Natural killer cell treated with Interleukin-12 subunit alpha and Interleukin-12 subunit beta and Interleukin-15 and Interleukin-18, amount 100 ng/mL, for 72 hours (primary cell): Measurements from ENCODE around the gene BMPR1A. TPM values are rescaled to one million over a fixed set of nuclear protein-coding genes. Genes with fewer than 3 reads are reported as not detected.

Source experiments
- ATAC-seq, 2 donors: fragments of 150-1000 bp; cut with Tn5 transposase in 1 of 2; sonication (Bioruptor Pico), chemical (Tn5 transposase) in 1 of 2; 2 replicates each; pipeline ENCODE4 v1.10.0; 2021
- DNase-seq: peaks from one replicate; pipeline ENCODE4 v3.0.0; 2022; ENCODE audit warnings: low spot score
- H3K27ac Mint-ChIP-seq, 2 donors: 1 replicate in 1 of 2; 2 replicates in 1 of 2; pipeline ENCODE4 v1.8.0; 2022; ENCODE audit warnings: mixed read lengths in 2 of 2, mild to moderate bottlenecking in 1 of 2, moderate library complexity in 1 of 2
- H3K27me3 Mint-ChIP-seq, 2 donors: 1 replicate in 1 of 2; 2 replicates in 1 of 2; pipeline ENCODE4 v1.8.0; 2022; ENCODE audit warnings: mixed read lengths in 2 of 2
- H3K36me3 Mint-ChIP-seq: one replicate; pipeline ENCODE4 v1.8.0; 2022; ENCODE audit warnings: mixed read lengths
- H3K4me1 Mint-ChIP-seq, 2 donors: 1 replicate in 1 of 2; 2 replicates in 1 of 2; pipeline ENCODE4 v1.8.0; 2022; ENCODE audit warnings: low read depth in 2 of 2, mixed read lengths in 2 of 2, mild to moderate bottlenecking in 1 of 2
- H3K4me3 Mint-ChIP-seq: one replicate; pipeline ENCODE4 v1.8.0; 2022; ENCODE audit warnings: mixed read lengths
- H3K9me3 Mint-ChIP-seq: 2 replicates; pipeline ENCODE4 v1.8.0; 2022; ENCODE audit warnings: mixed read lengths
- total RNA-seq, 2 donors: library from RNA; stranded (reverse); gene quantifications; one replicate each; pipeline ENCODE4 v1.2.3, GENCODE V29; 2022

Gene BMPR1A
- total RNA-seq, 2 donors from 2014 or later, result 8.2 to 11.5 TPM

DNA sequence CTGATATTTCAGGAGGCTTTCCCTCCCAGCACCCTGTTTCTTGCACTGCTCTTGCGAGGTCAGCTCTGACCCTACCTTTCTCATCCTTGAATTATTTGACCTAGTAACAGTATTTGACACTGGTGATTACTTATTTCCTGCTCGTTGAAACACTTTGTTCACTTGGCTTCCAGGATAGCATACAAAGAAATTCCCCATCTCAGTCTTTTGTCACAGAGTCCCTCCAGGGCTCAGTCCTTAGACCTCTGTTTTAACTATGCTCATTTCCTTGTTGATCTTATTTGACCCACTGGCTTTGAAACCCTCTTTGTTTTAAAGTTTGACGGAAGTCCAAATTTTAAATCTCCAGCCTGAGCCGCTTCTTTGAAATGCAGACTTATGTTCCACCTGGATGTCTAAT, 29.9 kb downstream of the BMPR1A start:
- Mint-ChIP-seq H3K36me3 (peaks cover 7% of the 10 kb centered on the region), H3K9me3 (peaks cover 4% of the 10 kb centered on the region), H3K4me1 (peaks cover 10 to 29% of the 10 kb centered on the region in 2 donors), H3K4me3 (no peak overlapping the region), H3K27me3 (peaks cover 0 to 6% of the 10 kb centered on the region in 2 donors), H3K27ac (no peak overlapping the region)
- DNase-seq (no peak), ATAC-seq (no peak)

DNA sequence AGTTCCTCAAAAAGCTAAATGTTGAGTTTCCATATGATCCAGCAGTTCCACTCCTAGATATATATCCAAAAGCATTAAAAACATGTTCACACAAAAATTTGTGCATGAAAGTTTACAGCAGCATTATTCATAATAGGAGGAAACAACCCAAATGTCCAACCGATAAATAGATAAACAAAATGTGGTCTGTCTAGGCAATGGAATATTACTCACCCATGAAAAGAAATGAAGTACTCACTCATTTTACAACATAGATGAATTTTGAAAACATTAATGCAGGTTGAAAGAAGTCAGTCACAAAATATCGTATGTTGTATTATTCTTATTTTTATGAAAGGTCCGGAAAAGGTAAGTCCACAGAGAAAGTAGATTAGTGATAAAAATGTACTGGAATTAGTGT, 34.0 kb downstream of the BMPR1A start:
- Mint-ChIP-seq H3K9me3 (peaks cover 4% of the 10 kb centered on the region), H3K36me3 (peaks cover 7% of the 10 kb centered on the region), H3K27me3 (no peaks in the 10 kb centered on the region), H3K4me1 (peaks cover 0 to 5% of the 10 kb centered on the region in 2 donors), H3K4me3 (no peak overlapping the region), H3K27ac (no peak overlapping the region)
- ATAC-seq, result no peak
- no peak for DNase-seq

GRCh38 chr10:86792461-86793167, 36.2 kb downstream of the BMPR1A start:
- ATAC-seq (no peak), DNase-seq (no peak)
- Mint-ChIP-seq H3K4me1 (peaks cover 0 to 2% of the 10 kb centered on the region in 2 donors), H3K9me3 (peaks cover under 1% of the 10 kb centered on the region), H3K27me3 (no peaks in the 10 kb centered on the region), H3K27ac (no peak overlapping the region), H3K36me3 (peaks cover 2% of the 10 kb centered on the region), H3K4me3 (no peak overlapping the region)

DNA sequence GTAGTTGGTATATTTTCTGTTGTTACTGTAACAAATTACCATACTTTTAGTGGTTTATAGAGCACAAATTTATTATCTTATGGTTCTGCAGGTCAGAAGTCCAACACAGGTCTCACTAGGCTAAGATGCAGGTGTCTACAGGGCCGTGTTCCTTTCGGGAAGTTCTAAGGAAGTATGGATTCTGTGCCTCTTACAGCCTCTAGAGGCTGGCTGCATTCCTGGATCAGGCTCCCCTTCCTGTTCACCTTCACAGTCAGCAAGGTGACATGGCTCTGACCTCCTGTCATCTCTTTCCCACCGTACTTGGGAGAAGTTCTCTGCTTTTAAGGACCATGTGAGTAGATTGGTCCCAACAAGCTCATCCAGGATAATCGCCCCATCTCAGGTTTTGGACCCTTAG, 37.3 kb downstream of the BMPR1A start:
- Mint-ChIP-seq H3K27me3 (no peaks in the 10 kb centered on the region), H3K4me3 (no peak overlapping the region), H3K27ac (no peak overlapping the region), H3K9me3 (no peaks in the 10 kb centered on the region), H3K4me1 (peaks cover 2 to 3% of the 10 kb centered on the region in 2 donors), H3K36me3 (no peaks in the 10 kb centered on the region)
- DNase-seq (no peak), ATAC-seq (no peak)

GRCh38 chr10:86795353-86795752, 38.9 kb downstream of the BMPR1A start:
- DNase-seq, result no peak
- H3K4me1 Mint-ChIP-seq, result peaks cover 4 to 12% of the 10 kb centered on the region in 2 donors
- no peak overlapping the region for H3K4me3 Mint-ChIP-seq
- H3K27ac Mint-ChIP-seq, result no peak overlapping the region
- H3K27me3 Mint-ChIP-seq, result no peaks in the 10 kb centered on the region
- H3K9me3 Mint-ChIP-seq, result no peaks in the 10 kb centered on the region
- no peak for ATAC-seq
- no peaks in the 10 kb centered on the region for H3K36me3 Mint-ChIP-seq

DNA sequence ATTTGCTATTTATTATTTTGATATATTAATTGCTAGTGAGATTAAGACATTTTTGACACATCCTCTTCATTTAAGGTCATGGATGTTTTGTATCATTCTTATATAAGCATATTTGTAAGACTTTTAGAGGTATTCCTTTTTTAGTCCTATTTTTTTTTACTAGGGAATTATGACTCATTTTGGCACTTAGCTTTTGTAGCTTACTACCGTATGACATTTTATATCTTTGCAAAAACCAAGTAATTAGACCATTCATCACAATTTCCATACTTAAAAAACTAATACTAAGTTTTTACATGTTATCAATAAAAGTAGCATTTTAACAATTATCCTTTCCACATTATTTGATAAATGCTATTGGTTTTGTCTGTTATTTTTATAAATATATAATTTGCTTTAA, 41.6 kb downstream of the BMPR1A start:
- DNase-seq, result no peak
- no peak overlapping the region for H3K4me3 Mint-ChIP-seq
- H3K27ac Mint-ChIP-seq, result no peak overlapping the region
- no peaks in the 10 kb centered on the region for H3K9me3 Mint-ChIP-seq
- no peaks in the 10 kb centered on the region for H3K36me3 Mint-ChIP-seq
- no peak for ATAC-seq
- no peaks in the 10 kb centered on the region for H3K27me3 Mint-ChIP-seq
- H3K4me1 Mint-ChIP-seq, result peaks cover 7 to 12% of the 10 kb centered on the region in 2 donors

- no peaks in the 10 kb centered on the region for H3K9me3 Mint-ChIP-seq
- no peak overlapping the region for H3K4me3 Mint-ChIP-seq
- H3K36me3 Mint-ChIP-seq, result no peaks in the 10 kb centered on the region
- DNase-seq (no peak), ATAC-seq (no peak)
- H3K27ac Mint-ChIP-seq, result no peak overlapping the region
- H3K27me3 Mint-ChIP-seq, result no peaks in the 10 kb centered on the region
- H3K4me1 Mint-ChIP-seq, result peaks cover 7 to 12% of the 10 kb centered on the region in 2 donors
Measured at GRCh38 chr10:86798611-86799010, 42.2 kb downstream of the BMPR1A start.

DNA sequence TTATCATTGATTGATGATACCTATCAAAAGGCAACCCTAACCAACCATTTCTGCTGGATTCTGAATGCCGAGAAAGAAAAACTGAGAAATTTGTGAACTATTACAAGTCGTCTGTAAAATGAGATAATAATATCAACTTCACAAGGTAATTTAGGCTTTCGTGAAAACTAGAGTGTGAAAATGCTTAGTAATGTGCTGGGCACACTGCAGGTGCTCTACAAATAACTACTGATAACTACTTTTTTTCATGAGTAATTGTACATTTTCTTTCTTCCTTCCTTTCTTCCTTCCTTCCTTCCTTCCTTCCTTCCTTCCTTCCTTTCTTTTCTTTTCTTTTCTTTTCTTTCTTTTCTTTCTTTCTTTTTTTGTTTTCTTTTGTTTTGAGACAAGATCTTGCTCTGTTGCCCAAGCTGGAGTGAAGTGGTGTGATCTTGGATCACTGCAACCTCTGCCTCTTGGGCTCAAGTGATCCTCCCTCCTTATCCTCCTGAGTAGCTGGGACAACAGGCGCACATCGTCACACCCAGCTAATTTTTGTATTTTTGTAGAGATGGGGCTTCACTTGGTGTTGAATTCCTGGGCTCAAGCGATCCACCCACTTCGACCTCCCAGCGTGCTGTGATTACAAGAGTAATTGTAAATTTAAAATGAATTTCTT, 42.9 kb downstream of the BMPR1A start:
- Mint-ChIP-seq H3K27ac (no peak overlapping the region), H3K36me3 (no peaks in the 10 kb centered on the region), H3K9me3 (no peaks in the 10 kb centered on the region), H3K4me1 (peaks cover 7 to 12% of the 10 kb centered on the region in 2 donors), H3K27me3 (no peaks in the 10 kb centered on the region), H3K4me3 (no peak overlapping the region)
- DNase-seq (no peak), ATAC-seq (no peak)

GRCh38 chr10:86801995-86802394, 45.6 kb downstream of the BMPR1A start:
- H3K27ac Mint-ChIP-seq, result no peak overlapping the region
- no peaks in the 10 kb centered on the region for H3K9me3 Mint-ChIP-seq
- H3K4me3 Mint-ChIP-seq, result no peak overlapping the region
- H3K27me3 Mint-ChIP-seq, result no peaks in the 10 kb centered on the region
- H3K4me1 Mint-ChIP-seq, result peaks cover 7 to 12% of the 10 kb centered on the region in 2 donors
- H3K36me3 Mint-ChIP-seq, result no peaks in the 10 kb centered on the region
- DNase-seq (no peak), ATAC-seq (no peak)

GRCh38 chr10:86802473-86803108, 46.2 kb downstream of the BMPR1A start:
- no peak overlapping the region for H3K27ac Mint-ChIP-seq
- peaks cover 7 to 12% of the 10 kb centered on the region in 2 donors for H3K4me1 Mint-ChIP-seq
- DNase-seq (no peak), ATAC-seq (no peak)
- no peaks in the 10 kb centered on the region for H3K27me3 Mint-ChIP-seq
- H3K9me3 Mint-ChIP-seq, result no peaks in the 10 kb centered on the region
- H3K36me3 Mint-ChIP-seq, result no peaks in the 10 kb centered on the region
- H3K4me3 Mint-ChIP-seq, result no peak overlapping the region

DNA sequence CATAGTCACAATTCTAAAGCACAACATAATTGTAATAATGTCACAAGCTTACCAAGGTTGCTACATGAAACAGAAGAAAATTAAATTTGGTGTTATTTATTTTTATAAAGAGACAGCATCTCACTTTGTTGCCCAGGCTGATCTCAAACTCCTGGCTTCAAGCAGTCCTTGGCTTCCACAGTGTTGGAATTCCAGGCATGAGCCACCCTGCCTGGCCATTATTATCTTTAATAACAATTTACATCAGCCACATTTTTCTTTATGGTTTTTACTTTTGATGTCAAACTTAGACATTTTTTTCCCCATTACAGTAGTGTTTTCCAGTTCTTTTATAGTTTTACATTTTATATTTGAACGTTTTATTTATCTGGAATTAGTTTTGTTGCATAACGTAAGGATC, 46.7 kb downstream of the BMPR1A start:
- Mint-ChIP-seq H3K36me3 (no peaks in the 10 kb centered on the region), H3K27ac (no peak overlapping the region), H3K27me3 (no peaks in the 10 kb centered on the region), H3K4me1 (peaks cover 7 to 12% of the 10 kb centered on the region in 2 donors), H3K4me3 (no peak overlapping the region), H3K9me3 (no peaks in the 10 kb centered on the region)
- no peak for DNase-seq
- ATAC-seq, result no peak

- DNase-seq, result no peak
- Mint-ChIP-seq H3K27ac (no peak overlapping the region), H3K27me3 (no peaks in the 10 kb centered on the region), H3K36me3 (no peaks in the 10 kb centered on the region), H3K4me3 (no peak overlapping the region), H3K9me3 (no peaks in the 10 kb centered on the region), H3K4me1 (peaks cover 0 to 4% of the 10 kb centered on the region in 2 donors)
- no peak for ATAC-seq
Measured at GRCh38 chr10:86804805-86805204, 48.4 kb downstream of the BMPR1A start.

DNA sequence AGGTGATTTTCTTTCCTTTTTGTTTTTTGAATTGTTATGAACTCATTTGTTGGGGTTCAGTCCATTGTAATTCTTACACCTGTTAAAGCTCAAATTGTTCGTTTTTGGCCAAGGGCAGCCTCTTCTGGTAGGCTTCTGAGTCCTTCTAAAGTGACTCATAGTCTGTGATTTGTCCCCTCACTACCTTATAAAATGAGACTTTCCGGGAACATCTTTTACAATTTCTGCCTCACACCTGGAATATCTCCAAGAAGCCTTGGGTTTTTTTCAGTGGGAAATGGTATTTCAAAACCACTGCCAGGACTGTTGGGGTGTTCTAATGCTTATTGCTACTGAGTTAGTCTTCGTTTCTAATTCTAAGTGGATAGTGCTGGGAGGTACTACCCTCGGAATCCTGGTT, 56.7 kb downstream of the BMPR1A start:
- H3K36me3 Mint-ChIP-seq, result peaks cover 5% of the 10 kb centered on the region
- DNase-seq (no peak), ATAC-seq (no peak)
- H3K4me3 Mint-ChIP-seq, result no peak overlapping the region
- no peaks in the 10 kb centered on the region for H3K9me3 Mint-ChIP-seq
- H3K27ac Mint-ChIP-seq, result no peak overlapping the region
- peaks cover 0 to 2% of the 10 kb centered on the region in 2 donors for H3K27me3 Mint-ChIP-seq
- H3K4me1 Mint-ChIP-seq, result peaks cover 3 to 8% of the 10 kb centered on the region in 2 donors

- Mint-ChIP-seq H3K4me3 (no peak overlapping the region), H3K36me3 (peaks cover 5% of the 10 kb centered on the region), H3K4me1 (peaks cover 3 to 8% of the 10 kb centered on the region in 2 donors), H3K9me3 (no peaks in the 10 kb centered on the region), H3K27me3 (peaks cover 0 to 2% of the 10 kb centered on the region in 2 donors), H3K27ac (no peak overlapping the region)
- ATAC-seq (no peak), DNase-seq (no peak)
Measured at GRCh38 chr10:86813982-86814381, 57.6 kb downstream of the BMPR1A start.
